AG09309 (cell line): Measurements from ENCODE around the gene ANKRD1.

ENCODE experiments used
- DNase-seq: peaks from one replicate; pipeline ENCODE4 v3.0.0-alpha.2; 2010; ENCODE audit warnings: low read depth
- H3K4me3 ChIP-seq: 2 replicates; pipeline ENCODE4 v1.5.1; 2011; ENCODE audit warnings: mild to moderate bottlenecking, low read depth, low read length, moderate library complexity; ENCODE audit not compliant: control insufficient read depth
- CTCF ChIP-seq: IDR thresholded peaks from 2 replicates; pipeline ENCODE4 v1.5.1; 2011; ENCODE audit warnings: mild to moderate bottlenecking, low read depth, low read length, inconsistent platforms; ENCODE audit not compliant: insufficient read depth, control insufficient read depth; ENCODE audit errors: missing control alignments

ANKRD1 gene

GRCh38 chr10:90925079-90926029 is 4.5 kb upstream of the ANKRD1 start:
- no peak for TF ChIP-seq CTCF
- DNase-seq = no peak
- H3K4me3 ChIP-seq = no peak overlapping the region

GRCh38 chr10:90924552-90924951 is 3.7 kb upstream of the ANKRD1 start:
- no peak overlapping the region for H3K4me3 ChIP-seq
- TF ChIP-seq CTCF = no peak
- DNase-seq = no peak

GRCh38 chr10:90923111-90923731 is 2.3 kb upstream of the ANKRD1 start:
- no peak overlapping the region for H3K4me3 ChIP-seq
- TF ChIP-seq CTCF = no peak
- no peak for DNase-seq

- TF ChIP-seq CTCF = no peak
- no peak for DNase-seq
- no peak overlapping the region for H3K4me3 ChIP-seq
These were observed 1.0 kb upstream of the ANKRD1 start for GRCh38 chr10:90921906-90922305.

- no peak for TF ChIP-seq CTCF
- no peak for DNase-seq
- no peak overlapping the region for H3K4me3 ChIP-seq
These were observed 958 bp downstream of the ANKRD1 start for GRCh38 chr10:90919683-90920574.

- no peak for TF ChIP-seq CTCF
- DNase-seq = no peak
- no peak overlapping the region for H3K4me3 ChIP-seq
These were observed 2.9 kb downstream of the ANKRD1 start for GRCh38 chr10:90917968-90918318.
